ENCODE data around the gene BRD1.
"Not testable (repeated sequence)": the region's sequence is repeated elsewhere in the genome, so short reads cannot be mapped to it uniquely, and the experiment has no call there.

The BRD1 gene

GRCh38 chr22:49824185-49824925 lies 3.3 kb downstream of the BRD1 start:
- H3K9me3 ChIP-seq (ENCODE audit: control insufficient read depth, insufficient read depth, low read length): no peaks in the 10 kb centered on the region
- peaks cover 50% of the 10 kb centered on the region for H3K36me3 ChIP-seq (ENCODE audit: control insufficient read depth, insufficient read depth, low read length)
- H3K27ac ChIP-seq (ENCODE audit: low read depth, low read length): no peak overlapping the region
- H3K4me3 ChIP-seq (ENCODE audit: low read depth, low read length): no peak overlapping the region
- peaks cover 7% of the 10 kb centered on the region for H3K4me1 ChIP-seq (ENCODE audit: control insufficient read depth, insufficient read depth, low read length)
- H3K9ac ChIP-seq (ENCODE audit: low read depth, low read length): no peak overlapping the region
- H3K27me3 ChIP-seq (ENCODE audit: control insufficient read depth, insufficient read depth, low read length): no peaks in the 10 kb centered on the region

- H3K36me3 ChIP-seq (ENCODE audit: control insufficient read depth, insufficient read depth, low read length): peaks cover 57% of the 10 kb centered on the region
- no peak overlapping the region for H3K4me3 ChIP-seq (ENCODE audit: low read depth, low read length)
- H3K4me1 ChIP-seq (ENCODE audit: control insufficient read depth, insufficient read depth, low read length): peaks cover 7% of the 10 kb centered on the region
- H3K9ac ChIP-seq (ENCODE audit: low read depth, low read length): no peak overlapping the region
- no peaks in the 10 kb centered on the region for H3K27me3 ChIP-seq (ENCODE audit: control insufficient read depth, insufficient read depth, low read length)
- no peak overlapping the region for H3K27ac ChIP-seq (ENCODE audit: low read depth, low read length)
- H3K9me3 ChIP-seq (ENCODE audit: control insufficient read depth, insufficient read depth, low read length): no peaks in the 10 kb centered on the region
These were observed 4.2 kb downstream of the BRD1 start for GRCh38 chr22:49823289-49824045.

GRCh38 chr22:49821741-49822140 lies 5.9 kb downstream of the BRD1 start:
- peaks cover 74% of the 10 kb centered on the region for H3K36me3 ChIP-seq (ENCODE audit: control insufficient read depth, insufficient read depth, low read length)
- not testable (repeated sequence) for H3K9ac ChIP-seq (ENCODE audit: low read depth, low read length); H3K4me3 ChIP-seq (ENCODE audit: low read depth, low read length); H3K9me3 ChIP-seq (ENCODE audit: control insufficient read depth, insufficient read depth, low read length); H3K27me3 ChIP-seq (ENCODE audit: control insufficient read depth, insufficient read depth, low read length); H3K4me1 ChIP-seq (ENCODE audit: control insufficient read depth, insufficient read depth, low read length); H3K27ac ChIP-seq (ENCODE audit: low read depth, low read length)

GRCh38 chr22:49820984-49821383 lies 6.7 kb downstream of the BRD1 start:
- Histone ChIP-seq H3K36me3 (ENCODE audit: control insufficient read depth, insufficient read depth, low read length) (peaks cover 81% of the 10 kb centered on the region), H3K4me1 (ENCODE audit: control insufficient read depth, insufficient read depth, low read length) (peaks cover 4% of the 10 kb centered on the region), H3K27me3 (ENCODE audit: control insufficient read depth, insufficient read depth, low read length) (no peaks in the 10 kb centered on the region), H3K9me3 (ENCODE audit: control insufficient read depth, insufficient read depth, low read length) (no peaks in the 10 kb centered on the region), H3K4me3 (ENCODE audit: low read depth, low read length) (no peak overlapping the region), H3K9ac (ENCODE audit: low read depth, low read length) (no peak overlapping the region), H3K27ac (ENCODE audit: low read depth, low read length) (no peak overlapping the region)

GRCh38 chr22:49817359-49817758 lies 10.3 kb downstream of the BRD1 start:
- no peaks in the 10 kb centered on the region for H3K9me3 ChIP-seq (ENCODE audit: control insufficient read depth, insufficient read depth, low read length)
- H3K36me3 ChIP-seq (ENCODE audit: control insufficient read depth, insufficient read depth, low read length): peaks cover 64% of the 10 kb centered on the region
- H3K4me1 ChIP-seq (ENCODE audit: control insufficient read depth, insufficient read depth, low read length): no peaks in the 10 kb centered on the region
- H3K4me3 ChIP-seq (ENCODE audit: low read depth, low read length): no peak overlapping the region
- no peak overlapping the region for H3K27ac ChIP-seq (ENCODE audit: low read depth, low read length)
- no peaks in the 10 kb centered on the region for H3K27me3 ChIP-seq (ENCODE audit: control insufficient read depth, insufficient read depth, low read length)
- H3K9ac ChIP-seq (ENCODE audit: low read depth, low read length): no peak overlapping the region

- Histone ChIP-seq H3K4me1 (ENCODE audit: control insufficient read depth, insufficient read depth, low read length) (no peaks in the 10 kb centered on the region), H3K9ac (ENCODE audit: low read depth, low read length) (no peak overlapping the region), H3K36me3 (ENCODE audit: control insufficient read depth, insufficient read depth, low read length) (peaks cover 47% of the 10 kb centered on the region), H3K27ac (ENCODE audit: low read depth, low read length) (no peak overlapping the region), H3K9me3 (ENCODE audit: control insufficient read depth, insufficient read depth, low read length) (no peaks in the 10 kb centered on the region), H3K4me3 (ENCODE audit: low read depth, low read length) (no peak overlapping the region), H3K27me3 (ENCODE audit: control insufficient read depth, insufficient read depth, low read length) (no peaks in the 10 kb centered on the region)
These were observed 12.0 kb downstream of the BRD1 start for GRCh38 chr22:49815641-49816091.

GRCh38 chr22:49814856-49815255 lies 12.8 kb downstream of the BRD1 start:
- Histone ChIP-seq H3K4me1 (ENCODE audit: control insufficient read depth, insufficient read depth, low read length) (no peaks in the 10 kb centered on the region), H3K9ac (ENCODE audit: low read depth, low read length) (no peak overlapping the region), H3K27me3 (ENCODE audit: control insufficient read depth, insufficient read depth, low read length) (no peaks in the 10 kb centered on the region), H3K9me3 (ENCODE audit: control insufficient read depth, insufficient read depth, low read length) (no peaks in the 10 kb centered on the region), H3K27ac (ENCODE audit: low read depth, low read length) (no peak overlapping the region), H3K36me3 (ENCODE audit: control insufficient read depth, insufficient read depth, low read length) (peaks cover 39% of the 10 kb centered on the region), H3K4me3 (ENCODE audit: low read depth, low read length) (no peak overlapping the region)

- Histone ChIP-seq H3K4me3 (ENCODE audit: low read depth, low read length) (no peak overlapping the region), H3K27me3 (ENCODE audit: control insufficient read depth, insufficient read depth, low read length) (no peaks in the 10 kb centered on the region), H3K4me1 (ENCODE audit: control insufficient read depth, insufficient read depth, low read length) (no peaks in the 10 kb centered on the region), H3K27ac (ENCODE audit: low read depth, low read length) (no peak overlapping the region), H3K9ac (ENCODE audit: low read depth, low read length) (no peak overlapping the region), H3K36me3 (ENCODE audit: control insufficient read depth, insufficient read depth, low read length) (peaks cover 37% of the 10 kb centered on the region), H3K9me3 (ENCODE audit: control insufficient read depth, insufficient read depth, low read length) (no peaks in the 10 kb centered on the region)
These were observed 13.4 kb downstream of the BRD1 start for GRCh38 chr22:49814164-49814686.

- Histone ChIP-seq H3K9ac (ENCODE audit: low read depth, low read length) (no peak overlapping the region), H3K27me3 (ENCODE audit: control insufficient read depth, insufficient read depth, low read length) (no peaks in the 10 kb centered on the region), H3K27ac (ENCODE audit: low read depth, low read length) (no peak overlapping the region), H3K9me3 (ENCODE audit: control insufficient read depth, insufficient read depth, low read length) (no peaks in the 10 kb centered on the region), H3K4me3 (ENCODE audit: low read depth, low read length) (no peak overlapping the region), H3K4me1 (ENCODE audit: control insufficient read depth, insufficient read depth, low read length) (no peaks in the 10 kb centered on the region), H3K36me3 (ENCODE audit: control insufficient read depth, insufficient read depth, low read length) (peaks cover 25% of the 10 kb centered on the region)
These were observed 14.8 kb downstream of the BRD1 start for GRCh38 chr22:49812838-49813237.

- Histone ChIP-seq H3K36me3 (ENCODE audit: control insufficient read depth, insufficient read depth, low read length) (peaks cover 9% of the 10 kb centered on the region), H3K9ac (ENCODE audit: low read depth, low read length) (no peak overlapping the region), H3K4me3 (ENCODE audit: low read depth, low read length) (no peak overlapping the region), H3K4me1 (ENCODE audit: control insufficient read depth, insufficient read depth, low read length) (no peaks in the 10 kb centered on the region), H3K27me3 (ENCODE audit: control insufficient read depth, insufficient read depth, low read length) (no peaks in the 10 kb centered on the region), H3K9me3 (ENCODE audit: control insufficient read depth, insufficient read depth, low read length) (no peaks in the 10 kb centered on the region), H3K27ac (ENCODE audit: low read depth, low read length) (no peak overlapping the region)
These were observed 16.5 kb downstream of the BRD1 start for GRCh38 chr22:49811020-49811791.

Data from HUES48 (cell line).